Thyroid gland (tissue), 4 donors: Measurements from ENCODE around the gene CSTPP1. TPM values are rescaled to one million over a fixed set of nuclear protein-coding genes. Genes with fewer than 3 reads are reported as not detected.

ENCODE experiments used
- DNase-seq, 2 donors: peaks; one replicate each; pipeline ENCODE4 v3.0.0-alpha.2; 2019
- H3K27ac ChIP-seq, 3 donors: fragments of 200-600 bp; sonication (generic); 1 replicate in 2 of 3; 2 replicates in 1 of 3; pipeline ENCODE4 v1.5.1; 2016 to 2019; ENCODE audit warnings: mild to moderate bottlenecking in 1 of 3, moderate library complexity in 1 of 3
- H3K27me3 ChIP-seq: fragments of 200-600 bp; sonication (generic); one replicate; pipeline ENCODE4 v1.5.1; 2019
- H3K36me3 ChIP-seq, 2 donors: fragments of 200-600 bp; sonication (generic); one replicate each; pipeline ENCODE4 v1.5.1; 2016 to 2019
- H3K4me1 ChIP-seq, 2 donors: fragments of 200-600 bp; sonication (generic); one replicate each; pipeline ENCODE4 v1.5.1; 2017 to 2019
- H3K4me3 ChIP-seq, 3 donors: fragments of 200-600 bp; sonication (generic); replicated peaks in 1 of 3; 1 replicate in 2 of 3; 2 replicates in 1 of 3; pipeline ENCODE4 v1.5.1; 2016; ENCODE audit warnings: mild to moderate bottlenecking in 1 of 3
- H3K9me3 ChIP-seq: fragments of 200-600 bp; sonication (generic); one replicate; pipeline ENCODE4 v1.5.1; 2017
- CTCF ChIP-seq, 6 experiments: fragments of 200-600 bp in 3 of 6; fragments of 450-650 bp in 3 of 6; sonication (generic) in 3 of 6; IDR thresholded peaks; one replicate each; pipeline ENCODE4 v1.5.1; 2016 to 2019; ENCODE audit warnings: antibody characterized with exemption in 6 of 6, mild to moderate bottlenecking in 2 of 6, inconsistent platforms in 1 of 6, moderate library complexity in 1 of 6
- POLR2A ChIP-seq, 2 donors: fragments of 450-650 bp; IDR thresholded peaks; one replicate each; pipeline ENCODE4 v1.6.1; 2017; ENCODE audit warnings: antibody characterized with exemption in 2 of 2, mild to moderate bottlenecking in 2 of 2, moderate library complexity in 1 of 2
- WGBS, 2 donors: methylation state at CpG; one replicate each; pipeline ENCODE4 v1.1.5; 2017; 5-methylcytosine and 5-hydroxymethylcytosine counted together
- intact Hi-C: fragments of 100-400 bp; cut with DNase I; formaldehyde crosslinking; loops from one replicate; pipeline ENCODE4 v1.15.1; 2023
- total RNA-seq, 4 donors: library from RNA; depleted of rRNA; stranded (reverse); fragments of >200 nt; gene quantifications; one replicate each; pipeline ENCODE4 v1.2.3, GENCODE V29; 2016

The CSTPP1 gene
- total RNA-seq, 4 donors from 2014 or later, result 29.4 to 65.8 (median 45.7) TPM

DNA sequence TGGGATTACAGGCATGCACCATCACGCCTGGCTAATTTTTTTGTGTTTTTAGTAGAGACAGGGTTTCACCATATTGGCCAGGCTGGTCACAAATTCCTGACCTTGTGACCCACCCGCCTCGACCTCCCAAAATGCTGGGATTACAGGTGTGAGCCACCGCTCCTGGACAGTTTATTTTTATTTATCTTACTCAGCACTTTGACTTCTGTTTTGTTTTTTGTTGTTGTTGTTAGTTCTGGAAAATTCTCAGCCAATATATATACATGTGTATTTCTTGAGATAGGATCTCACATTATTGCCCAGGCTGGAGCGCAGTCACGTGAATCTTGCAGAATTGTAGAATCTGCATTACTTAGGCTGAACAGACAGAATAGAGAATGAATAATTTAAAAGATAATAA, 107.6 kb downstream of the CSTPP1 start:
- Histone ChIP-seq H3K9me3 (no peaks in the 10 kb centered on the region), H3K4me1 (no peaks in the 10 kb centered on the region), H3K27ac (no peak overlapping the region), H3K36me3 (no peaks in the 10 kb centered on the region), H3K27me3 (no peaks in the 10 kb centered on the region), H3K4me3 (no peak overlapping the region)
- intact Hi-C loops, result no loop called here
- 97 to 98% methylated on average over 6 of the region's 6 CpGs for WGBS, 2 donors
- DNase-seq, result no peak
- TF ChIP-seq CTCF (IDR thresholded peaks at IDR 0.05), result no peak
- TF ChIP-seq POLR2A (IDR thresholded peaks at IDR 0.05), result no peak

GRCh38 chr11:47047972-47048371, 111.4 kb downstream of the CSTPP1 start:
- 98 to 100% methylated on average over 1 of the region's 1 CpG for WGBS, 2 donors
- no peaks in the 10 kb centered on the region for H3K27me3 ChIP-seq
- H3K9me3 ChIP-seq, result no peaks in the 10 kb centered on the region
- no peaks in the 10 kb centered on the region for H3K36me3 ChIP-seq
- H3K4me1 ChIP-seq, result no peaks in the 10 kb centered on the region
- intact Hi-C loops, result no loop called here
- TF ChIP-seq CTCF (IDR thresholded peaks at IDR 0.05), result no peak
- TF ChIP-seq POLR2A (IDR thresholded peaks at IDR 0.05), result no peak
- DNase-seq, result no peak
- no peak overlapping the region for H3K4me3 ChIP-seq
- no peak overlapping the region for H3K27ac ChIP-seq

DNA sequence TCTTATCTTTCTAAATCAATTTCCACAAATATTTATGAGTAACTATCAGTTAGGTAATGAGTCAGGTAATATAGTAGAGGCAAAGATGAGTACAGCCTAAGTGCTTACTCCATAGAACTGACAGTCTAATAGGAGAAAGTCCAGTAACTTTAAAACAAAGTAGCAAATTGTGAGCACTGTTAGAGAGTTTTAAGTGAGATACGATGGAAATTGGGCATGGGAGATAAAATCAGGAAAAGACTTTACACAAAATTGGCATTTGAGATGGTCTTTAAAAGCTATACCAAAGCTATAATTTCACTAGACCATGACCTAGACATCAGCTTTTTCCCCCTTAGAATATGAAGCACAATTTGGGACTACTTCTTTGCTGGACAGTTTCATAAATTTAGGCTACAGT, 113.7 kb downstream of the CSTPP1 start:
- no peak for TF ChIP-seq POLR2A (IDR thresholded peaks at IDR 0.05)
- no peak for TF ChIP-seq CTCF (IDR thresholded peaks at IDR 0.05)
- H3K4me3 ChIP-seq, result no peak overlapping the region
- no peaks in the 10 kb centered on the region for H3K36me3 ChIP-seq
- no peak for DNase-seq
- H3K27me3 ChIP-seq, result no peaks in the 10 kb centered on the region
- H3K9me3 ChIP-seq, result no peaks in the 10 kb centered on the region
- intact Hi-C loops, result no loop called here
- WGBS, 2 donors, result 100% methylated on average over 1 of the region's 1 CpG
- H3K27ac ChIP-seq, result no peak overlapping the region
- no peaks in the 10 kb centered on the region for H3K4me1 ChIP-seq

DNA sequence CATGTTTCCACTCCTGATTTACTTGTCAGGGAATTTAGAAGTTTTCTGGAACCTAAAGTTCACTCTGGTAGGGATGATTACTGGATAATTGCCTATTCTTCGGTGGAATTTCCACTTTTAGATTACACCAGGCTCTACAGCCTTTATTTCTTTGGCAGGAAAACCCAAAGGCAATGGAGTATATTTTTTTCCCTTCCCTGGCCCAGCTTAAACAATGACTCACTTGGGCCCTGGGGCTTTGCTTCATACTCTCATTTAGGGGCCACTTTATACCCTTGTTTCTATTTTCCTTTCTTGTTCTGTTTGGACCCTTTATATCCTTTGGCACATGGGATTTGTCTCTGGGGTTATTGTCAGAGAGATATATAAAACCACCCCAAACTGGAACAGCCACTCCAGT, 114.7 kb downstream of the CSTPP1 start:
- intact Hi-C loops, result no loop called here
- WGBS, 2 donors, result 55 to 66% methylated on average over 1 of the region's 1 CpG

GRCh38 chr11:47052165-47052564, 115.6 kb downstream of the CSTPP1 start:
- Histone ChIP-seq H3K9me3 (no peaks in the 10 kb centered on the region), H3K4me3 (no peak overlapping the region), H3K36me3 (no peaks in the 10 kb centered on the region), H3K27ac (no peak overlapping the region), H3K4me1 (no peaks in the 10 kb centered on the region), H3K27me3 (no peaks in the 10 kb centered on the region)
- no peak for DNase-seq
- TF ChIP-seq CTCF (IDR thresholded peaks at IDR 0.05) (no peak), POLR2A (IDR thresholded peaks at IDR 0.05) (no peak)
- intact Hi-C loops, result no loop called here
- 87 to 89% methylated on average over 7 of the region's 7 CpGs for WGBS, 2 donors

More for the DNA sequence above, 114.7 kb downstream of the CSTPP1 start:
- no peak for TF ChIP-seq POLR2A (IDR thresholded peaks at IDR 0.05)
- no peak for TF ChIP-seq CTCF (IDR thresholded peaks at IDR 0.05)
- Histone ChIP-seq H3K4me3 (no peak overlapping the region), H3K27me3 (no peaks in the 10 kb centered on the region), H3K36me3 (no peaks in the 10 kb centered on the region), H3K4me1 (no peaks in the 10 kb centered on the region), H3K27ac (no peak overlapping the region), H3K9me3 (no peaks in the 10 kb centered on the region)
- no peak for DNase-seq
